Epithelial cell of prostate (primary cell): Measurements from ENCODE around the gene TSPAN1.

ENCODE experiments used
- DNase-seq: peaks from one replicate; pipeline ENCODE4 v3.0.0-alpha.2; 2011; ENCODE audit warnings: low read depth, low spot score
- H3K27ac ChIP-seq: fragments of 450-650 bp; 2 replicates; pipeline ENCODE4 v1.5.1; 2017; ENCODE audit warnings: mild to moderate bottlenecking

The TSPAN1 gene

GRCh38 chr1:46183926-46184557 is 9.2 kb downstream of the TSPAN1 start:
- H3K27ac ChIP-seq: peak overlapping the region; percentile 96
- DNase-seq: no peak

- no peak for DNase-seq
- H3K27ac ChIP-seq: peak overlapping the region; percentile 96
Observed at GRCh38 chr1:46184920-46185658, 10.2 kb downstream of the TSPAN1 start.

- DNase-seq: no peak
- H3K27ac ChIP-seq: peak overlapping the region; percentile 96
Observed at GRCh38 chr1:46186076-46186475, 11.2 kb downstream of the TSPAN1 start.

- H3K27ac ChIP-seq: peak overlapping the region; percentile 69
- no peak for DNase-seq
Observed at GRCh38 chr1:46187106-46187869, 12.4 kb downstream of the TSPAN1 start.

GRCh38 chr1:46188295-46189030 is 13.6 kb downstream of the TSPAN1 start:
- DNase-seq: no peak
- peak overlapping the region; percentile 69 for H3K27ac ChIP-seq

- DNase-seq: no peak
- H3K27ac ChIP-seq: peak overlapping the region; percentile 69
Observed at GRCh38 chr1:46190539-46190938, 15.7 kb downstream of the TSPAN1 start.

- peak overlapping the region; percentile 69 for H3K27ac ChIP-seq
- DNase-seq: no peak
Observed at GRCh38 chr1:46191033-46191701, 16.3 kb downstream of the TSPAN1 start.

GRCh38 chr1:46192171-46192570 is 17.3 kb downstream of the TSPAN1 start:
- DNase-seq: no peak
- no peak overlapping the region for H3K27ac ChIP-seq

- no peak overlapping the region for H3K27ac ChIP-seq
- no peak for DNase-seq
Observed at GRCh38 chr1:46193285-46193684, 18.4 kb downstream of the TSPAN1 start.

GRCh38 chr1:46193984-46194570 is 19.2 kb downstream of the TSPAN1 start:
- no peak overlapping the region for H3K27ac ChIP-seq
- no peak for DNase-seq

- no peak overlapping the region for H3K27ac ChIP-seq
- no peak for DNase-seq
Observed at GRCh38 chr1:46194641-46195193, 19.8 kb downstream of the TSPAN1 start.

GRCh38 chr1:46196609-46197008 is 21.7 kb downstream of the TSPAN1 start:
- no peak for DNase-seq
- no peak overlapping the region for H3K27ac ChIP-seq

GRCh38 chr1:46197560-46197963 is 22.7 kb downstream of the TSPAN1 start:
- no peak for DNase-seq
- peak overlapping the region; percentile 58 for H3K27ac ChIP-seq

- no peak for DNase-seq
Observed at GRCh38 chr1:46197964-46198811, 23.3 kb downstream of the TSPAN1 start, which contains the start of gene POMGNT1. Gene POMGNT1, minus strand, starts transcription at chr1:46198434. Its CDS starts 613 bp downstream, at chr1:46197821.

GRCh38 chr1:46199233-46199749 is 24.4 kb downstream of the TSPAN1 start:
- no peak for DNase-seq
- peak overlapping the region; percentile 58 for H3K27ac ChIP-seq

More at GRCh38 chr1:46197964-46198811, 23.3 kb downstream of the TSPAN1 start, which contains the start of gene POMGNT1:
- H3K27ac ChIP-seq: peak within 1 kb of the TSS; percentile 58

GRCh38 chr1:46203738-46204405 is 29.0 kb downstream of the TSPAN1 start:
- peak overlapping the region; percentile 50 for H3K27ac ChIP-seq
- DNase-seq: no peak

- no peak for DNase-seq
- H3K27ac ChIP-seq: peak overlapping the region; percentile 50
Observed at GRCh38 chr1:46204406-46204742, 29.5 kb downstream of the TSPAN1 start.
